HL-60 (cell line): ENCODE results near the gene RBMXL3.

ENCODE experiments used
- CTCF ChIP-seq: IDR thresholded peaks from one replicate; pipeline ENCODE4 v1.5.1; 2011; ENCODE audit warnings: low read length, control low read depth, inconsistent platforms; ENCODE audit not compliant: insufficient read depth
- TF ChIP-seq, protein P1 (sequence below): IDR thresholded peaks from 2 replicates; pipeline ENCODE4 v1.6.1; 2012; ENCODE audit warnings: low read depth; ENCODE audit not compliant: insufficient replicate concordance

DNA sequence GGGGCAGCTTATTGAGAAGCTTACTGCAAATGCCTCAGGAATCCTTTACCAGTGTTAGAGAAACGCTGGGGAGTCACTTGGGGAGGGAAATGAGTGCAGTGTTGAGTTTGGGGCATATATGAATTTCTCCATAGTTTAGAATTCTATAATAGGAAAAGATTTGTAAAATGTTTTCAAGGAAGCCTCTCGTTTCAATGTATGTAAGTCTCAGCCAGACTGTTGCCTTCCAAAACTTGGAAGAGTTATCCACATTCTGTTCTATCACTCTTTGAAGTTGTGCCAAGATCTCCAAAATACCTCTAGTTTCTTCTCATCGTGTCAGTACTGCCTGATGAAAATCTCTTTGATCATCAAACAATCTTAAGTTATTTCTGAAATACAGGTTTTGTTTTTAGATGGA, 45.3 kb downstream of the RBMXL3 start:
- TF ChIP-seq CTCF, result no peak
- TF ChIP-seq, protein P1, sequence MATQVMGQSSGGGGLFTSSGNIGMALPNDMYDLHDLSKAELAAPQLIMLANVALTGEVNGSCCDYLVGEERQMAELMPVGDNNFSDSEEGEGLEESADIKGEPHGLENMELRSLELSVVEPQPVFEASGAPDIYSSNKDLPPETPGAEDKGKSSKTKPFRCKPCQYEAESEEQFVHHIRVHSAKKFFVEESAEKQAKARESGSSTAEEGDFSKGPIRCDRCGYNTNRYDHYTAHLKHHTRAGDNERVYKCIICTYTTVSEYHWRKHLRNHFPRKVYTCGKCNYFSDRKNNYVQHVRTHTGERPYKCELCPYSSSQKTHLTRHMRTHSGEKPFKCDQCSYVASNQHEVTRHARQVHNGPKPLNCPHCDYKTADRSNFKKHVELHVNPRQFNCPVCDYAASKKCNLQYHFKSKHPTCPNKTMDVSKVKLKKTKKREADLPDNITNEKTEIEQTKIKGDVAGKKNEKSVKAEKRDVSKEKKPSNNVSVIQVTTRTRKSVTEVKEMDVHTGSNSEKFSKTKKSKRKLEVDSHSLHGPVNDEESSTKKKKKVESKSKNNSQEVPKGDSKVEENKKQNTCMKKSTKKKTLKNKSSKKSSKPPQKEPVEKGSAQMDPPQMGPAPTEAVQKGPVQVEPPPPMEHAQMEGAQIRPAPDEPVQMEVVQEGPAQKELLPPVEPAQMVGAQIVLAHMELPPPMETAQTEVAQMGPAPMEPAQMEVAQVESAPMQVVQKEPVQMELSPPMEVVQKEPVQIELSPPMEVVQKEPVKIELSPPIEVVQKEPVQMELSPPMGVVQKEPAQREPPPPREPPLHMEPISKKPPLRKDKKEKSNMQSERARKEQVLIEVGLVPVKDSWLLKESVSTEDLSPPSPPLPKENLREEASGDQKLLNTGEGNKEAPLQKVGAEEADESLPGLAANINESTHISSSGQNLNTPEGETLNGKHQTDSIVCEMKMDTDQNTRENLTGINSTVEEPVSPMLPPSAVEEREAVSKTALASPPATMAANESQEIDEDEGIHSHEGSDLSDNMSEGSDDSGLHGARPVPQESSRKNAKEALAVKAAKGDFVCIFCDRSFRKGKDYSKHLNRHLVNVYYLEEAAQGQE, result no peak
